Measurements from ENCODE around the gene SLIT1. TPM values are rescaled to one million over a fixed set of nuclear protein-coding genes. Genes with fewer than 3 reads are reported as not detected.

The SLIT1 gene
- total RNA-seq, 1 donor from 2014 or later: 10.6 TPM

DNA sequence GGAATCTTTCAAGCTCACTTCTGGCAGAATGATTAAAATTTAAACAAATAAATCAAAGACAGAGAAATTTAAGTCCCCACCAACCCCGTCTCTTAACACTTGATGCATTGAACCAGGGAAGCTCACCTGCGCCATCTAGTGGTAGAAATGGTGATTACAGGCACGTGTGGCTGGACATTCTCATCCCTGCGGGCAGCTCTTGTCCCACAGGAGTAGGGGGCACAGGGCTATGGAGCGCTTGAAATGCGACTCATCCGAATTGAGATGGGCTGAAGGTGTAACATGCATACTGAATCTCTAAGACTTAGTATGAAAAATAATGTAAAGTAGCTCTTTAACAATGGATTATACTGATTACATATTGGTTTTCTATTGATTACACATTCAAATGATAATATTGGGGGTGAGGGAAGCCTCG is 24.8 kb upstream of the SLIT1 start:
- Mint-ChIP-seq H3K9me3 (no peaks in the 10 kb centered on the region), H3K36me3 (ENCODE audit: low read depth) (no peaks in the 10 kb centered on the region), H3K27me3 (ENCODE audit: low read depth) (peaks cover 5% of the 10 kb centered on the region), H3K27ac (ENCODE audit: unreplicated experiment) (no peak overlapping the region), H3K4me3 (no peak overlapping the region), H3K4me1 (no peaks in the 10 kb centered on the region)
- peak; percentile 93 for DNase-seq (ENCODE audit: low read depth, low spot score)
- TF ChIP-seq, protein P1, sequence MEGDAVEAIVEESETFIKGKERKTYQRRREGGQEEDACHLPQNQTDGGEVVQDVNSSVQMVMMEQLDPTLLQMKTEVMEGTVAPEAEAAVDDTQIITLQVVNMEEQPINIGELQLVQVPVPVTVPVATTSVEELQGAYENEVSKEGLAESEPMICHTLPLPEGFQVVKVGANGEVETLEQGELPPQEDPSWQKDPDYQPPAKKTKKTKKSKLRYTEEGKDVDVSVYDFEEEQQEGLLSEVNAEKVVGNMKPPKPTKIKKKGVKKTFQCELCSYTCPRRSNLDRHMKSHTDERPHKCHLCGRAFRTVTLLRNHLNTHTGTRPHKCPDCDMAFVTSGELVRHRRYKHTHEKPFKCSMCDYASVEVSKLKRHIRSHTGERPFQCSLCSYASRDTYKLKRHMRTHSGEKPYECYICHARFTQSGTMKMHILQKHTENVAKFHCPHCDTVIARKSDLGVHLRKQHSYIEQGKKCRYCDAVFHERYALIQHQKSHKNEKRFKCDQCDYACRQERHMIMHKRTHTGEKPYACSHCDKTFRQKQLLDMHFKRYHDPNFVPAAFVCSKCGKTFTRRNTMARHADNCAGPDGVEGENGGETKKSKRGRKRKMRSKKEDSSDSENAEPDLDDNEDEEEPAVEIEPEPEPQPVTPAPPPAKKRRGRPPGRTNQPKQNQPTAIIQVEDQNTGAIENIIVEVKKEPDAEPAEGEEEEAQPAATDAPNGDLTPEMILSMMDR (conservative IDR thresholded peaks at IDR 0.05): peak; percentile 99

DNA sequence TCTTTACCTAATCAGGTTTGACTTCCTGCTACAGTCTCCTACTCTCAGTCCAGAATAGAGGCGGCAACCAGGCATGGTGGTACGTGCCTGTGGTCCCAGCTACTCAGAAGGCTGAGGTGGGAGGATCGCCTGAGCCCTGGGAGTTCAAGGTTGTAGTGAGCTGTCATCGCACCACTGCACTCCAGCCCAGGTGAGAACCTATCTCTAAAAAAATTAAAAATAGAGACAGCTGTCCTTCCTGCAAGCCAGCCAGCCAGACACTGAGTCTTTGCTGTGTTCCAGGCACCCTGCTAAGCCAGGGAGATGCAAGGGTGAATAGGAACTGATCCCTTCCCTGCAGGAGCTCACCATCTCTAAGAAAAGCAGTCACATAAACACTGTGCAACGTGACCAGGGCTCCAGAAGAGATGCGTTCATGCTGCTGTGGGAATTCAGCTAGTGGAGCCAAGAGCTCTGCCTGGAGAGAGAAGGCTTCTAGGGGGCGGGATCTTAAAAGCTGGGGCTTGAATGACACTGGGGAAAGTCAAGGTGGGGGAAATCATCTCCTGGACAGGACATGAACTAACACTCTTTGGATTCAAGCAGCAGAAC is 22.1 kb upstream of the SLIT1 start:
- no peak for DNase-seq (ENCODE audit: low read depth, low spot score)
- H3K27me3 Mint-ChIP-seq (ENCODE audit: low read depth): peaks cover 5% of the 10 kb centered on the region

DNA sequence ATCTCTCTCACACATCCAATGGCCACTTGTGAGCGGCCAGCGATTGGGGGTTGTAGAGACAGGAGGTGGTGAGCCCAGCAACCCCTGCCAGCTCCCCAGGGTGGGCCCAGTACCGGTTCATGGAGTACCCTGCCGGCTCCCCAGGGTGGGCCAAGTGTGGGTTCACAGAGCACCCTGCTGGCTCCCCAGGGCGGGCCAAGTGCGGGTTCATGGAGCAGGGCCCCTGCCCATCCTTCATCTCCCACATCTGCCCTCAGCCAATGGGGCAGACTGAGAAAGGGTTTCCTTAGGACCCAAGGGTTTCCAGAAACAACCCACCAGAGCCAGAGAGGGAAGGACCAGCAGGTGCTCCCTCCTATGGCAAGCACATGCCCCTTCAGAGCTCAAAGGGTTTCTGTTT is 21.4 kb upstream of the SLIT1 start:
- DNase-seq (ENCODE audit: low read depth, low spot score): no peak
- Mint-ChIP-seq H3K27ac (ENCODE audit: unreplicated experiment) (no peak overlapping the region), H3K4me3 (no peak overlapping the region), H3K9me3 (no peaks in the 10 kb centered on the region), H3K36me3 (ENCODE audit: low read depth) (no peaks in the 10 kb centered on the region), H3K4me1 (no peaks in the 10 kb centered on the region), H3K27me3 (ENCODE audit: low read depth) (peaks cover 5% of the 10 kb centered on the region)
- TF ChIP-seq, protein P1 (conservative IDR thresholded peaks at IDR 0.05): no peak

More for the DNA sequence above, 22.1 kb upstream of the SLIT1 start:
- H3K27ac Mint-ChIP-seq (ENCODE audit: unreplicated experiment): no peak overlapping the region
- no peak overlapping the region for H3K4me3 Mint-ChIP-seq
- no peaks in the 10 kb centered on the region for H3K36me3 Mint-ChIP-seq (ENCODE audit: low read depth)
- TF ChIP-seq, protein P1 (conservative IDR thresholded peaks at IDR 0.05): no peak
- H3K9me3 Mint-ChIP-seq: no peaks in the 10 kb centered on the region
- H3K4me1 Mint-ChIP-seq: no peaks in the 10 kb centered on the region

DNA sequence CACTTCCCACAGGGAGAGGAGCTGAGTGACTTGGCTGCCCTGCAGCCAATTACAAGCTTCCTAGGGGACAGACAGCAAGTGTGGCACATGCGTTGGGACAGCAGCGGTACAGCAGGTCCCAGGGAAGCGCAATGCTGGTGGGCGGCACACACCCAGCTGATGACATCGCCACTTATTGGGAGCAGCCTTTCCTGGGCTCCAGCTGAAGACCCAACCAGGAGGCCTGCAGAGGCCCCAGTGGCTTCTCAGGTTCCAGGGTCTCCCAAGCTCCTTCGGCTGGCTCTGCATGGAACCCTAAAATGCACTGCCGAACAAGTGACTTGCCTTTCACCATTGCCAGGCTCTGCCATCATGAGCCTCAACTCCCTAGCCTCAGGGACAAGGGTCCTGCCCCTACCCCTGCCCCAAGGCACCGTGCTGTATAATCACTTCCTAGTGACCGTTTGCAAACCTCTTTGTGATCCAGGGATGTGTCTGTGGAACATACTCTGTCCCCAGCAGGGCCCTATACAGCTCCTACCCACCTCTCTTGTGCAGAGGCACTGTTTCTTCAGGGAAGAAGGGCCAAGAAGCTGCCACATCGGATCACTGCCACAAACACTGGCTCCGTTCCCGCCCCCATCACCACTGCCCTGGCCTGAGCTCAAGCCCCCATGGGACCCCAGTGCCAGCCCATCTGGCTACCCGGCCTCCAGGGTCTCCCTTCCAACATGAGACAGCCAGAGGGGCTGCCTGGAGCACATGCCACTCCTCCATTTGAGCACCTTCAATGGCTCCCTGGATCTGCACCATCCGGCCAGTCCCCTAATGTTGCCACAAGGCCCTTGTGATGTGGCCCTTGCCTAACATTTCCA is 19.3 kb upstream of the SLIT1 start:
- peaks cover 7% of the 10 kb centered on the region for H3K27me3 Mint-ChIP-seq (ENCODE audit: low read depth)
- no peaks in the 10 kb centered on the region for H3K4me1 Mint-ChIP-seq
- TF ChIP-seq, protein P1 (conservative IDR thresholded peaks at IDR 0.05): no peak

DNA sequence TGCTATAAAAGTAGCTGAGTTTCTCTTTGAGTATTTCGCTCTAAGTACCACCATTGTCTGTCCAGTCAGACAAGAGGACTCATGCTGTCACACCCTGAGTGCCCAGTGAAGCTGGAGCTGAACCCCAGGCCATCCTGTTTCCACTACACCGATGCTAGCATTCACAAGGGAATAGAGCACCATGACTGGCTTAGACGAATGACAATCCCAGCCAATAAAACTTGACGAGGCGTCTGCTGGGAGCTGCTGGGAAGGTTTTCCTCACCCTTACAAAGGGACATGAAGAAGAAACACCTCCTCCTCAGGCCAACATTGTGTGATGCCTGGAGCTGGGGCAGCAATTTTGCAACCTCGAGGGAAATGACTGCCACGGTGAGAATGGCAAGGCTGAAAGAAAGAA is 17.5 kb upstream of the SLIT1 start:
- no peak overlapping the region for H3K4me3 Mint-ChIP-seq
- H3K27ac Mint-ChIP-seq (ENCODE audit: unreplicated experiment): no peak overlapping the region
- H3K4me1 Mint-ChIP-seq: no peaks in the 10 kb centered on the region
- no peaks in the 10 kb centered on the region for H3K36me3 Mint-ChIP-seq (ENCODE audit: low read depth)
- peaks cover 6% of the 10 kb centered on the region for H3K27me3 Mint-ChIP-seq (ENCODE audit: low read depth)
- no peak for DNase-seq (ENCODE audit: low read depth, low spot score)
- no peaks in the 10 kb centered on the region for H3K9me3 Mint-ChIP-seq
- TF ChIP-seq, protein P1 (conservative IDR thresholded peaks at IDR 0.05): no peak

More for the DNA sequence above, 19.3 kb upstream of the SLIT1 start:
- Mint-ChIP-seq H3K4me3 (no peak overlapping the region), H3K36me3 (ENCODE audit: low read depth) (no peaks in the 10 kb centered on the region), H3K27ac (ENCODE audit: unreplicated experiment) (no peak overlapping the region), H3K9me3 (no peaks in the 10 kb centered on the region)
- DNase-seq (ENCODE audit: low read depth, low spot score): no peak

All from neural crest cell (in vitro differentiated cells).